ENCODE data around the gene NACA2.
"Not testable (repeated sequence)": the region's sequence is repeated elsewhere in the genome, so short reads cannot be mapped to it uniquely, and the experiment has no call there.

The NACA2 gene

DNA sequence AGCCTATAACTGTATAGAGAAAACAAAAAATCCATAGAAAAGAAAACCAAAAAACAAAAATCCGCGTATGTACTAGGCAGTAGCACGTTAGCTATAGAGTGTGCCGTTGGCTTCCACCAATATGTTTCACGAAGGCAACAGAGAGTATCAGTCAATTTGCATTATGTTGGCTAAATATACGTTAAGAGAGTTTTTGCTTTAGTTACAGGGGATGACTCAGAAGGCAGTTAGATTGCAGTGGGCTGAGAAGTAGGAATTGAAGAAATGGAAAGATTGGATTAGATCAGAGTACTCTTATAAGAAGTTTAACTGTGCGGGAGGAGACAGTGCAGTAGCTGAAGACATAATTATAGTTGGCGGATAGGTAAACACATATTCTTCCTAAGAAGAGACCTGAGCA is 911 bp upstream of the NACA2 start:
- Histone ChIP-seq H2BK120ac (ENCODE audit: low read depth, low read length) (no peak overlapping the region), H4K5ac (ENCODE audit: low read length) (no peak overlapping the region), H3K4me3 (ENCODE audit: low read length) (no peak overlapping the region), H3K36me3 (ENCODE audit: control insufficient read depth, insufficient read depth, low read length) (no peaks in the 10 kb centered on the region), H2BK15ac (replicated peaks; ENCODE audit: low read depth) (no peak overlapping the region), H3K27me3 (ENCODE audit: insufficient read depth, low read length, poor library complexity) (no peaks in the 10 kb centered on the region), H2BK5ac (ENCODE audit: low read length) (no peak overlapping the region), H3K9ac (ENCODE audit: low read length) (no peak overlapping the region), H3K56ac (ENCODE audit: low read length) (no peak overlapping the region), H3K4me1 (ENCODE audit: control insufficient read depth, low read depth, low read length) (no peaks in the 10 kb centered on the region), H4K8ac (ENCODE audit: low read depth, low read length) (no peak overlapping the region), H3K4ac (ENCODE audit: low read depth, low read length) (no peak overlapping the region), H3K23ac (ENCODE audit: low read length) (no peak overlapping the region), H2AK5ac (ENCODE audit: low read length) (no peak overlapping the region), H3K79me1 (ENCODE audit: low read length) (no peaks in the 10 kb centered on the region), H3K27ac (ENCODE audit: low read depth, low read length) (no peak overlapping the region), H3K79me2 (ENCODE audit: control insufficient read depth, insufficient read depth, low read length) (no peaks in the 10 kb centered on the region), H3K18ac (ENCODE audit: low read length) (no peak overlapping the region), H3K4me2 (ENCODE audit: low read length) (no peak overlapping the region)
- WGBS (ENCODE audit: extremely low coverage, insufficient coverage, low lambda C conversion rate) = no CpG with 5 or more reads among the region's 8 CpGs
- DNase-seq = no peak

DNA sequence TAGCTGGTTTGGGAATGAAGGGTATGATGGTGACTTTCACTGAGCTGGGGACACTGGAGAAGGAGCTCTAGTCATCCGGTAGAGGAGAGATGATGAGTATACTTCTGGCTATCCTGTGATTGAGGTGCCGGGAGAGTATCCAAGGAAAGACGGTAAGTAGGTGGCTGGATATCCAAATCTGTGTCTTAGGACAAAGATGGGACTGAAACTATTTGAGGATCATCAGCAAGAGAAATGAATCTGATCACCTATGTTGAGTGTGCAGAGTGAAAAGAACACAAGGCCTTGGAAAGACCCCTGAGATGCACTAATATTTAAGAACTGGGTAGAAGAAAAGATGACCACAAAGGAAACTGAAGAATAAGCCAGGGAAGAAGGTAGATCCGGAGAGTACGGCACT is 1.0 kb downstream of the NACA2 start:
- H3K79me2 ChIP-seq (ENCODE audit: control insufficient read depth, insufficient read depth, low read length) = no peaks in the 10 kb centered on the region
- H3K4me1 ChIP-seq (ENCODE audit: control insufficient read depth, low read depth, low read length) = no peaks in the 10 kb centered on the region
- H3K79me1 ChIP-seq (ENCODE audit: low read length) = no peaks in the 10 kb centered on the region
- no peak overlapping the region for H2BK5ac ChIP-seq (ENCODE audit: low read length)
- no peak overlapping the region for H4K5ac ChIP-seq (ENCODE audit: low read length)
- no peak overlapping the region for H3K27ac ChIP-seq (ENCODE audit: low read depth, low read length)
- H3K4me2 ChIP-seq (ENCODE audit: low read length) = no peak overlapping the region
- no peak for DNase-seq
- no peak overlapping the region for H3K56ac ChIP-seq (ENCODE audit: low read length)
- no peak overlapping the region for H3K4ac ChIP-seq (ENCODE audit: low read depth, low read length)
- H4K8ac ChIP-seq (ENCODE audit: low read depth, low read length) = no peak overlapping the region
- H3K18ac ChIP-seq (ENCODE audit: low read length) = no peak overlapping the region
- H3K4me3 ChIP-seq (ENCODE audit: low read length) = no peak overlapping the region
- no peak overlapping the region for H2BK120ac ChIP-seq (ENCODE audit: low read depth, low read length)
- H2BK15ac ChIP-seq (replicated peaks; ENCODE audit: low read depth) = no peak overlapping the region
- H2AK5ac ChIP-seq (ENCODE audit: low read length) = no peak overlapping the region
- H3K23ac ChIP-seq (ENCODE audit: low read length) = no peak overlapping the region
- H3K36me3 ChIP-seq (ENCODE audit: control insufficient read depth, insufficient read depth, low read length) = no peaks in the 10 kb centered on the region
- H3K27me3 ChIP-seq (ENCODE audit: insufficient read depth, low read length, poor library complexity) = no peaks in the 10 kb centered on the region
- no peak overlapping the region for H3K9ac ChIP-seq (ENCODE audit: low read length)
- WGBS (ENCODE audit: extremely low coverage, insufficient coverage, low lambda C conversion rate) = no CpG with 5 or more reads among the region's 5 CpGs

- Histone ChIP-seq H2AK5ac (ENCODE audit: low read length) (no peak overlapping the region), H3K27me3 (ENCODE audit: insufficient read depth, low read length, poor library complexity) (no peaks in the 10 kb centered on the region)
These were observed 3.0 kb downstream of the NACA2 start for GRCh38 chr17:61587807-61588660.

DNA sequence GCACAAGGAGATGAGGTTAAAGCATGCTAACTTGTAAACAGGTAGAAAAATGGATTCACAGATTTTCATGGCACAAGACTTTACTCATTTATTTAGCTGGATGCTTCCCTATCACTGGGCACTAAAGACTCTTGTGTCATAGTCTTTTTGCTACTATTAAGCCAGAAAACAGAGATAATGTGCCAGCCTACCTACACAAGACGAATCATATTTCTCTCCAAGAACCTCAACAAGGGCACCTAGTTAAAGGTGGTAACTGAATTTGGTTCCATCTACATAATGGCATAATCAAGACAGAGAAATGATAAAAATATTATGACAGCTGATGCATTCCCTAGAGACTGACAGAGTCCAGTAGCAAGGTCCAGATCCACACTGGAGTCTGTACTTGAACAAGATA is 3.8 kb downstream of the NACA2 start:
- Histone ChIP-seq H2BK120ac (ENCODE audit: low read depth, low read length) (no peak overlapping the region), H3K79me1 (ENCODE audit: low read length) (no peaks in the 10 kb centered on the region), H3K27ac (ENCODE audit: low read depth, low read length) (no peak overlapping the region), H3K56ac (ENCODE audit: low read length) (no peak overlapping the region), H4K8ac (ENCODE audit: low read depth, low read length) (no peak overlapping the region), H3K36me3 (ENCODE audit: control insufficient read depth, insufficient read depth, low read length) (no peaks in the 10 kb centered on the region), H4K5ac (ENCODE audit: low read length) (no peak overlapping the region), H3K4ac (ENCODE audit: low read depth, low read length) (no peak overlapping the region), H3K4me3 (ENCODE audit: low read length) (no peak overlapping the region), H2BK15ac (replicated peaks; ENCODE audit: low read depth) (no peak overlapping the region), H3K4me2 (ENCODE audit: low read length) (no peak overlapping the region), H3K4me1 (ENCODE audit: control insufficient read depth, low read depth, low read length) (no peaks in the 10 kb centered on the region), H3K23ac (ENCODE audit: low read length) (no peak overlapping the region), H3K18ac (ENCODE audit: low read length) (no peak overlapping the region), H3K79me2 (ENCODE audit: control insufficient read depth, insufficient read depth, low read length) (no peaks in the 10 kb centered on the region), H2BK5ac (ENCODE audit: low read length) (no peak overlapping the region), H3K9ac (ENCODE audit: low read length) (no peak overlapping the region), H3K27me3 (ENCODE audit: insufficient read depth, low read length, poor library complexity) (no peaks in the 10 kb centered on the region), H2AK5ac (ENCODE audit: low read length) (no peak overlapping the region)
- no CpG with 5 or more reads among the region's 1 CpG for WGBS (ENCODE audit: extremely low coverage, insufficient coverage, low lambda C conversion rate)
- no peak for DNase-seq

More at GRCh38 chr17:61587807-61588660, 3.0 kb downstream of the NACA2 start:
- Histone ChIP-seq H4K5ac (ENCODE audit: low read length) (no peak overlapping the region), H2BK5ac (ENCODE audit: low read length) (no peak overlapping the region), H3K56ac (ENCODE audit: low read length) (no peak overlapping the region), H2BK120ac (ENCODE audit: low read depth, low read length) (no peak overlapping the region), H3K18ac (ENCODE audit: low read length) (no peak overlapping the region), H3K79me2 (ENCODE audit: control insufficient read depth, insufficient read depth, low read length) (no peaks in the 10 kb centered on the region), H3K4me2 (ENCODE audit: low read length) (no peak overlapping the region), H3K4ac (ENCODE audit: low read depth, low read length) (no peak overlapping the region), H3K79me1 (ENCODE audit: low read length) (no peaks in the 10 kb centered on the region), H4K8ac (ENCODE audit: low read depth, low read length) (no peak overlapping the region), H3K9ac (ENCODE audit: low read length) (no peak overlapping the region), H3K23ac (ENCODE audit: low read length) (no peak overlapping the region), H3K36me3 (ENCODE audit: control insufficient read depth, insufficient read depth, low read length) (no peaks in the 10 kb centered on the region), H3K27ac (ENCODE audit: low read depth, low read length) (no peak overlapping the region), H2BK15ac (replicated peaks; ENCODE audit: low read depth) (no peak overlapping the region), H3K4me1 (ENCODE audit: control insufficient read depth, low read depth, low read length) (no peaks in the 10 kb centered on the region), H3K4me3 (ENCODE audit: low read length) (no peak overlapping the region)
- no CpG with 5 or more reads among the region's 4 CpGs for WGBS (ENCODE audit: extremely low coverage, insufficient coverage, low lambda C conversion rate)
- no peak for DNase-seq

DNA sequence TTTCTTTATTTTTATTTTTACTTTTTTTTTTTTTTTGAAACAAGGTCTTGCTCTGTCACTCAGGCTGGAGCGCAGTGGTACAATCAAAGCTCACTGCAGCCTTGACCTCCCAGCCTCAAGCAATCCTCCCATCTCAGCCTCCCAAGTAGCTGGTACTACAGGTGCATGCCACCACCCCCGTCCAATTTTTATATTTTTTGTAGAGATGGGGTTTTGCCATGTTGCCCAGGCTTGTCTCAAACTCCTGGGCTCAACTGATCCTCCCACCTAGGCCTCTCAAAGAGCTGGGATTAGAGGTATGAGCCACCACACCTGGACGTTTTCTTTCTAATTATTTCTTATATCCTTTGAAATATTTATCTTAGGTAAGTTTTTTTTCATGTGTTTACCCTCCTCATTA is 4.4 kb downstream of the NACA2 start:
- H3K4ac ChIP-seq (ENCODE audit: low read depth, low read length); DNase-seq: not testable (repeated sequence)
- no CpG with 5 or more reads among the region's 3 CpGs for WGBS (ENCODE audit: extremely low coverage, insufficient coverage, low lambda C conversion rate)

More for the DNA sequence above, 4.4 kb downstream of the NACA2 start:
- H3K56ac ChIP-seq (ENCODE audit: low read length); H3K4me1 ChIP-seq (ENCODE audit: control insufficient read depth, low read depth, low read length); H2BK5ac ChIP-seq (ENCODE audit: low read length); H3K27me3 ChIP-seq (ENCODE audit: insufficient read depth, low read length, poor library complexity); H2BK120ac ChIP-seq (ENCODE audit: low read depth, low read length); H3K4me2 ChIP-seq (ENCODE audit: low read length); H3K79me2 ChIP-seq (ENCODE audit: control insufficient read depth, insufficient read depth, low read length); H2AK5ac ChIP-seq (ENCODE audit: low read length); H4K5ac ChIP-seq (ENCODE audit: low read length); H2BK15ac ChIP-seq (replicated peaks; ENCODE audit: low read depth); H3K27ac ChIP-seq (ENCODE audit: low read depth, low read length); H3K36me3 ChIP-seq (ENCODE audit: control insufficient read depth, insufficient read depth, low read length); H3K18ac ChIP-seq (ENCODE audit: low read length); H3K4me3 ChIP-seq (ENCODE audit: low read length); H4K8ac ChIP-seq (ENCODE audit: low read depth, low read length); H3K23ac ChIP-seq (ENCODE audit: low read length); H3K79me1 ChIP-seq (ENCODE audit: low read length); H3K9ac ChIP-seq (ENCODE audit: low read length): not testable (repeated sequence)
